ENCODE data around the gene ANO6.

Gene ANO6

GRCh38 chr12:45276154-45276755, 60.4 kb downstream of the ANO6 start:
- DNase-seq (ENCODE audit: low spot score), result no peak
- TF ChIP-seq CTCF (IDR thresholded peaks at IDR 0.05; ENCODE audit: extremely low read depth, insufficient read depth, missing control alignments), result no peak
- in situ Hi-C loops (cut with MboI; ENCODE audit: low pct_unique_long_range_greater_than_20kb, low sequenced_read_pairs, unreplicated experiment), result no loop called here

- TF ChIP-seq CTCF (IDR thresholded peaks at IDR 0.05; ENCODE audit: extremely low read depth, insufficient read depth, missing control alignments), result no peak
- in situ Hi-C loops (cut with MboI; ENCODE audit: low pct_unique_long_range_greater_than_20kb, low sequenced_read_pairs, unreplicated experiment), result no loop called here
- no peak for DNase-seq (ENCODE audit: low spot score)
Observed at GRCh38 chr12:45278447-45278846, 62.6 kb downstream of the ANO6 start.

GRCh38 chr12:45279931-45280830, 64.3 kb downstream of the ANO6 start:
- DNase-seq (ENCODE audit: low spot score), result no peak
- TF ChIP-seq CTCF (IDR thresholded peaks at IDR 0.05; ENCODE audit: extremely low read depth, insufficient read depth, missing control alignments), result no peak
- in situ Hi-C loops (cut with MboI; ENCODE audit: low pct_unique_long_range_greater_than_20kb, low sequenced_read_pairs, unreplicated experiment), result no loop called here

GRCh38 chr12:45281994-45282393, 66.1 kb downstream of the ANO6 start:
- no peak for DNase-seq (ENCODE audit: low spot score)
- no peak for TF ChIP-seq CTCF (IDR thresholded peaks at IDR 0.05; ENCODE audit: extremely low read depth, insufficient read depth, missing control alignments)
- in situ Hi-C loops (cut with MboI; ENCODE audit: low pct_unique_long_range_greater_than_20kb, low sequenced_read_pairs, unreplicated experiment), result no loop called here

- in situ Hi-C loops (cut with MboI; ENCODE audit: low pct_unique_long_range_greater_than_20kb, low sequenced_read_pairs, unreplicated experiment), result no loop called here
Observed at GRCh38 chr12:45282411-45282810, 66.5 kb downstream of the ANO6 start.

More at GRCh38 chr12:45282411-45282810, 66.5 kb downstream of the ANO6 start:
- DNase-seq (ENCODE audit: low spot score), result no peak
- no peak for TF ChIP-seq CTCF (IDR thresholded peaks at IDR 0.05; ENCODE audit: extremely low read depth, insufficient read depth, missing control alignments)

All from GM13977 (cell line).